Lower leg skin (tissue), 3 donors: ENCODE data around the gene RPIA.

Experiments
- CTCF ChIP-seq, 3 donors: fragments of 450-650 bp; IDR thresholded peaks; one replicate each; pipeline ENCODE4 v1.5.1; 2016; ENCODE audit warnings: antibody characterized with exemption in 3 of 3, mild to moderate bottlenecking in 3 of 3, moderate library complexity in 2 of 3
- POLR2A ChIP-seq, 2 donors: fragments of 450-650 bp; IDR thresholded peaks; one replicate each; pipeline ENCODE4 v1.6.1; 2016 to 2017; ENCODE audit warnings: antibody characterized with exemption in 2 of 2, mild to moderate bottlenecking in 1 of 2, moderate library complexity in 1 of 2

GRCh38 chr2:88659538-88659915 lies 31.9 kb upstream of the RPIA start:
- no peak for TF ChIP-seq CTCF (IDR thresholded peaks at IDR 0.05)
- no peak for TF ChIP-seq POLR2A (IDR thresholded peaks at IDR 0.05)
